ENCODE measurements around the gene EIF2S1.

- TF ChIP-seq POLR2A (IDR thresholded peaks at IDR 0.05) (no peak), CTCF (IDR thresholded peaks at IDR 0.05 in 8 of 11, conservative IDR thresholded peaks at IDR 0.05 in 3 of 11) (no peak)
These were observed 11.4 kb downstream of the EIF2S1 start for GRCh38 chr14:67371247-67372148.

All from spleen (tissue), 7 donors.